Adrenal gland (tissue), 12 donors: ENCODE data around the gene ZNF138. TPM values are rescaled to one million over a fixed set of nuclear protein-coding genes. Genes with fewer than 3 reads are reported as not detected.

Experiments
- DNase-seq, 7 donors: peaks; one replicate each; pipeline ENCODE4 v3.0.0-alpha.2; 2019 to 2020
- H3K27ac ChIP-seq, 5 donors: fragments of 200-600 bp; sonication (generic) in 4 of 5; 1 replicate in 3 of 5; 2 replicates in 2 of 5; pipeline versions ENCODE4 v1.5.1 to v1.8.0; 2016 to 2020; ENCODE audit warnings: mild to moderate bottlenecking in 1 of 5
- H3K27me3 ChIP-seq: fragments of 200-600 bp; 2 replicates; pipeline ENCODE4 v1.8.0; 2021
- H3K36me3 ChIP-seq, 2 donors: fragments of 200-600 bp; replicated peaks in 1 of 2; 1 replicate in 1 of 2; 2 replicates in 1 of 2; pipeline versions ENCODE4 v1.5.1 to v1.8.0; 2018 to 2022
- H3K4me1 ChIP-seq, 2 donors: fragments of 200-600 bp; replicated peaks in 1 of 2; 1 replicate in 1 of 2; 2 replicates in 1 of 2; pipeline versions ENCODE4 v1.5.1 to v1.8.0; 2018 to 2021
- H3K4me3 ChIP-seq, 4 donors: fragments of 200-600 bp; sonication (generic) in 3 of 4; one replicate each; pipeline ENCODE4 v1.5.1; 2016 to 2018
- H3K9me3 ChIP-seq, 3 donors: fragments of 200-600 bp; sonication (generic) in 1 of 3; replicated peaks in 1 of 3; 1 replicate in 2 of 3; 2 replicates in 1 of 3; pipeline versions ENCODE4 v1.5.1 to v1.8.0; 2016 to 2021
- POLR2A ChIP-seq, 2 donors: fragments of 450-650 bp; IDR thresholded peaks; one replicate each; pipeline ENCODE4 v1.6.1; 2017; ENCODE audit warnings: antibody characterized with exemption in 2 of 2, mild to moderate bottlenecking in 2 of 2, moderate library complexity in 1 of 2
- WGBS, 4 donors: extraction: QIAGEN DNeasy Blood & Tissue Kit in 2 of 4; methylation state at CpG; one replicate each; pipeline versions ENCODE4 v1.1.5 to v1.1.7; 2013 to 2017; 5-methylcytosine and 5-hydroxymethylcytosine counted together
- intact Hi-C, 2 donors: fragments of 100-400 bp; cut with DNase I; formaldehyde crosslinking; loops; one replicate each; pipeline versions ENCODE4 v1.14.1 to v1.15.0; 2022 to 2023
- polyA plus RNA-seq, 3 donors: library from polyadenylated mRNA; stranded (reverse); fragments of 200-250 nt in 2 of 3; fragments of 350-450 nt in 1 of 3; fragmentation: Illumina TruSeq in 1 of 3; extraction: RNeasy Lipid Tissue Mini Kit (QIAGEN cat#74804) in 1 of 3; gene quantifications; one replicate each; pipeline ENCODE4 v1.2.3, GENCODE V29; 2013 to 2014
- total RNA-seq, 9 donors: library from RNA; depleted of rRNA in 4 of 9; stranded (reverse); fragments of >200 nt in 4 of 9; fragments of 120-200 nt in 1 of 9; fragmentation: NEBNext Ultra II Directional in 1 of 9; extraction: Animal tissue kit (Norgen Biotek cat#: 25700) in 1 of 9; gene quantifications; one replicate each; pipeline versions ENCODE4 v1.1.0 to v1.2.4, GENCODE V29; 2013 to 2023
- TF ChIP-seq, protein P1 (sequence below), 6 experiments: fragments of 450-650 bp in 4 of 6; fragments of 200-600 bp in 2 of 6; sonication (generic) in 1 of 6; IDR thresholded peaks; 1 replicate in 5 of 6; 2 replicates in 1 of 6; pipeline versions ENCODE4 v1.5.1 to v1.8.0; 2016 to 2021; ENCODE audit warnings: antibody characterized with exemption in 6 of 6, mild to moderate bottlenecking in 2 of 6, moderate library complexity in 1 of 6
- donor health status: healthy with polysubstance abuse.
- donor health status: Bipolar disorder and iron deficiency.
- donor health status: DM: yes; HTN: yes; CAD: no.
- donor health status: DM: no; HTN: no; CAD: no.
- donor health status: DM: no; HTN: no; CAD: no.
- donor health status: DM: yes; HTN: yes; CAD: no.

The ZNF138 gene
- total and polyA plus RNA-seq, 12 donors: 6.1 to 29.3 (median 14.7) TPM

DNA sequence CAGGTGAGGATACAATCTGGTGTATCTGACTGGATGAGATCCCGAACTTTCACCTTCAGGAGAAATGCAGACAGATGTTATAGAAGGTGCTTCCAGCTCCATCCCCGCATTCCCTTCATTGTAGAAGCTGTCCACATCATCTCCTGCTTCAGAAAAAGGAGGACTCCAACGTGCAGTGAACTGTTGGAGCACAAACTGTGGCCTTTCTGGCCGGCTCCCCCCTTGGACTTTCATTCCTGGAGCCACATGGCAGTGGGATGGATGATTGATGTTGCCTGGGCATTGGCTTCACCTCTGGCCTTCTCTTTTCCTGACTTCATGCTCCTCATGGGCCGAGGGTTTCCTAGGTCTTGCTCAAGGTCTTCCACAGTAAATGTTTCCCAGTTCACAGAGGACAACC, 79.3 kb downstream of the ZNF138 start:
- peaks cover 0 to under 1% of the 10 kb centered on the region in 2 donors for H3K4me1 ChIP-seq
- H3K27me3 ChIP-seq: no peaks in the 10 kb centered on the region
- WGBS, 4 donors: 61 to 71% (median 64%) methylated on average over 5 of the region's 5 CpGs
- TF ChIP-seq POLR2A (IDR thresholded peaks at IDR 0.05): no peak
- TF ChIP-seq, protein P1, sequence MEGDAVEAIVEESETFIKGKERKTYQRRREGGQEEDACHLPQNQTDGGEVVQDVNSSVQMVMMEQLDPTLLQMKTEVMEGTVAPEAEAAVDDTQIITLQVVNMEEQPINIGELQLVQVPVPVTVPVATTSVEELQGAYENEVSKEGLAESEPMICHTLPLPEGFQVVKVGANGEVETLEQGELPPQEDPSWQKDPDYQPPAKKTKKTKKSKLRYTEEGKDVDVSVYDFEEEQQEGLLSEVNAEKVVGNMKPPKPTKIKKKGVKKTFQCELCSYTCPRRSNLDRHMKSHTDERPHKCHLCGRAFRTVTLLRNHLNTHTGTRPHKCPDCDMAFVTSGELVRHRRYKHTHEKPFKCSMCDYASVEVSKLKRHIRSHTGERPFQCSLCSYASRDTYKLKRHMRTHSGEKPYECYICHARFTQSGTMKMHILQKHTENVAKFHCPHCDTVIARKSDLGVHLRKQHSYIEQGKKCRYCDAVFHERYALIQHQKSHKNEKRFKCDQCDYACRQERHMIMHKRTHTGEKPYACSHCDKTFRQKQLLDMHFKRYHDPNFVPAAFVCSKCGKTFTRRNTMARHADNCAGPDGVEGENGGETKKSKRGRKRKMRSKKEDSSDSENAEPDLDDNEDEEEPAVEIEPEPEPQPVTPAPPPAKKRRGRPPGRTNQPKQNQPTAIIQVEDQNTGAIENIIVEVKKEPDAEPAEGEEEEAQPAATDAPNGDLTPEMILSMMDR (IDR thresholded peaks at IDR 0.05): no peak
- H3K27ac ChIP-seq: no peak overlapping the region
- intact Hi-C loops: no loop called here
- H3K4me3 ChIP-seq: no peak overlapping the region
- H3K36me3 ChIP-seq: no peaks in the 10 kb centered on the region
- peak in 1 of 7 donors; percentile 28 for DNase-seq
- no peaks in the 10 kb centered on the region for H3K9me3 ChIP-seq

DNA sequence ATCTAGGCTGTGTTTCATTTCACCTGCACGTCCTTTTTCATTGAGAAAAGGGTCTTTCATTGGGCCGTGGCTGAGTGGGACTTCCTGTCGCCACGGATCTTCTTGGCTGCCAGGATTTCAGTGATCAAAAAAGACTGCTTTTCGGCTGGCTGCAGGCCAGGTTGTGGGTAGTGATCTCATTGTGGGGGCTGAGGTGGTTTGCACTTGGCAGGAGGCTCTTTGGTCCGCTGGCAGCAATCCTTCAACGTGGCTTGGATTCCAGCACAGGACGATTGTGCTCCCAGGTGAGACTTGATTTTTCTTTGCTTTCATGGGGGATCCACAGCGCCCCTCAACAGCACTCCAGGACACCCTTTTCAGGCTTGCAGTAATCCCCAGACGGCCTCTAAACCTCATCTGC, 79.9 kb downstream of the ZNF138 start:
- intact Hi-C loops: no loop called here
- Histone ChIP-seq H3K36me3 (no peaks in the 10 kb centered on the region), H3K4me3 (no peak overlapping the region), H3K27ac (no peak overlapping the region), H3K27me3 (no peaks in the 10 kb centered on the region), H3K4me1 (peaks cover 0 to 5% of the 10 kb centered on the region in 2 donors), H3K9me3 (no peaks in the 10 kb centered on the region)
- TF ChIP-seq, protein P1 (IDR thresholded peaks at IDR 0.05): no peak
- TF ChIP-seq POLR2A (IDR thresholded peaks at IDR 0.05): no peak
- WGBS, 4 donors: 68 to 83% (median 74%) methylated on average over 9 to 10 of the region's 10 CpGs
- DNase-seq: peak in 2 of 7 donors; percentile 11 to 18

DNA sequence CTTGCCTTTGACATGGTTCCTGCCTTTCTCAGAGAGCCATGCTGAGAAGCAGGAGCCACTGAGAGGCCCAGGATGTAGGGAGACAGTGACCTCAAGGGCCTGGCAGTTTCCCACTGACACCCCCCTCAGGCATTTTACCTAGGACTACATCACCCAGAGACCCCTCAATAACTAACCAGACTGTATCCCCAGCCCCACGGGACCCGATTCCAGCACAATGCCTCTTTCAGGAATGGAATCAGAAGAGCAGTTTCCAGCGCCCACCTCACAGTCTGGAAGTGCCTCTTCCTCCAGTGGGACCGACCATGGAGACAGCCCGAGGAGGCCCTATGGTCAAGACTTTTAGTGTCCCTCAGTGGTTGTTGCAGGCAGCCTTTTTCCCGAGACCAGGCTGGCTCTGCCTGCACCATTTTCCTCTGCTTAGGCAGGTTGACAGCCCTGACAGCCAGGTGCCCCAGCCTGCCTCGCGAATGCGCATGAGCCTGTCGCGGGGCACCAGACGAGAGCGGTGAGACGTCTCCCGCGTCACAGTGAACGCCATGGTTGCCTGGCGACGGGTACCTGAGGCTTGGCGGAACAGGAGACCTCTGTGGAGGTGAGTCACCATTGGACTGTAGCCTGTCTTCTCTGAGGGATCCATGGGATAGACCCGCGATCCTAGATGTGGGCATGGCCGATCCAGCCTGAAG, 80.5 kb downstream of the ZNF138 start:
- peak in 2 of 7 donors; percentile 15 to 35 for DNase-seq

DNA sequence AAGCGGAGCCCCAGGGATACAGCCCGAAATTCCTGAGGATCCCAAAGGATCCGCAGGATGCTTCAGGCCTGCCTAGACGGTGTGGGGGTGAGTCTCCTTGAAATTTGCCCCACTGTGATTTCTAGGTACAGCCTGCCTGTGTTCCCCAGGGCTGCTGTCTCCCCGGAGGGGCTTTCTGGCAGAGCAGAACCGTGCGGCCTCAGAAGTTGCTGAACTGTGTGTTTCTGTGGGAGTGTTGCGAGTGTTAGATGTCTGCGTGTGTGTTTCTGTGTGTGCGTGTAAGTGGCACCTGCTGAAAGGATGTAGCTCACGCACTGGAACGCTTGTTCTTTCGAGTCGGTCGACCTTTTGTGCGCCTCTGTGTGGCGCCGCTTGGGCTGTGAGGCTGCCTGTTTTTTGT, 81.0 kb downstream of the ZNF138 start:
- intact Hi-C loops: no loop called here
- 86 to 90% (median 87%) methylated on average over 15 to 18 of the region's 18 CpGs for WGBS, 4 donors
- no peak overlapping the region for H3K4me3 ChIP-seq
- no peaks in the 10 kb centered on the region for H3K36me3 ChIP-seq
- no peaks in the 10 kb centered on the region for H3K9me3 ChIP-seq
- peaks cover 0 to 5% of the 10 kb centered on the region in 2 donors for H3K4me1 ChIP-seq
- no peak overlapping the region for H3K27ac ChIP-seq
- no peaks in the 10 kb centered on the region for H3K27me3 ChIP-seq
- TF ChIP-seq POLR2A (IDR thresholded peaks at IDR 0.05): no peak
- TF ChIP-seq, protein P1 (IDR thresholded peaks at IDR 0.05): no peak
- peak in 1 of 7 donors; percentile 6 for DNase-seq

More for the DNA sequence above, 80.5 kb downstream of the ZNF138 start:
- 77 to 86% (median 79%) methylated on average over 13 to 23 of the region's 23 CpGs for WGBS, 4 donors
- H3K9me3 ChIP-seq: no peaks in the 10 kb centered on the region
- H3K4me1 ChIP-seq: peaks cover 0 to 5% of the 10 kb centered on the region in 2 donors
- intact Hi-C loops: no loop called here
- no peaks in the 10 kb centered on the region for H3K27me3 ChIP-seq
- TF ChIP-seq, protein P1 (IDR thresholded peaks at IDR 0.05): no peak
- TF ChIP-seq POLR2A (IDR thresholded peaks at IDR 0.05): no peak
- no peaks in the 10 kb centered on the region for H3K36me3 ChIP-seq
- H3K27ac ChIP-seq: no peak overlapping the region
- H3K4me3 ChIP-seq: no peak overlapping the region
